Measurements from ENCODE around the gene ANKRD44. TPM values are rescaled to one million over a fixed set of nuclear protein-coding genes. Genes with fewer than 3 reads are reported as not detected.

Gene ANKRD44
- total and polyA plus RNA-seq, 12 donors = 1.1 to 20.1 (median 6.9) TPM

DNA sequence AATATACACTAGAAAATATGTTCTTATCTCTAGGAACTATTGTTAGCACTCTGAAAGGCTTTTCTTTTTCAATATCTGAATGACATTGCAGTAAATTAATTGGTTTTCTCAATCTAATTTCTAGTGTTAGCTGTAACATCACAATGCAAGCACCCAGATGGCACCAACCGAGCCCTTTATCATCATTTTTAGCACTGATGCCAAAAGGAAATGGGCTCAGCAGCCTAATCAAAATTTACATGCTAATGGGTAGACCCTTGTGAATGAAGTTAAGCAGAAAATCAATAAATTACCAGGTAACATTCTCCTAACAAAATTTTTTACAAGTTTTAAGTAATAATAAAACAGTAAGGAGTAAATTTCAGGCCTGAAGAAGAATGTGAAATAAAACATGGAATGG, 330.6 kb downstream of the ANKRD44 start:
- intact Hi-C loops (cut with DNase I) = loop anchor here in 2 of 10 donors (10.0 kb wide), 1 partner anchor 55 kb away; the partner anchor contains the start of gene PGAP1 (in 2 of the 2)
- WGBS, 2 donors = 69 to 74% methylated on average over 1 of the region's 1 CpG
- H3K9me3 ChIP-seq = peaks cover 0 to 7% (median 0%) of the 10 kb centered on the region in 11 donors
- H3K4me3 ChIP-seq = no peak overlapping the region
- TF ChIP-seq, protein P1, sequence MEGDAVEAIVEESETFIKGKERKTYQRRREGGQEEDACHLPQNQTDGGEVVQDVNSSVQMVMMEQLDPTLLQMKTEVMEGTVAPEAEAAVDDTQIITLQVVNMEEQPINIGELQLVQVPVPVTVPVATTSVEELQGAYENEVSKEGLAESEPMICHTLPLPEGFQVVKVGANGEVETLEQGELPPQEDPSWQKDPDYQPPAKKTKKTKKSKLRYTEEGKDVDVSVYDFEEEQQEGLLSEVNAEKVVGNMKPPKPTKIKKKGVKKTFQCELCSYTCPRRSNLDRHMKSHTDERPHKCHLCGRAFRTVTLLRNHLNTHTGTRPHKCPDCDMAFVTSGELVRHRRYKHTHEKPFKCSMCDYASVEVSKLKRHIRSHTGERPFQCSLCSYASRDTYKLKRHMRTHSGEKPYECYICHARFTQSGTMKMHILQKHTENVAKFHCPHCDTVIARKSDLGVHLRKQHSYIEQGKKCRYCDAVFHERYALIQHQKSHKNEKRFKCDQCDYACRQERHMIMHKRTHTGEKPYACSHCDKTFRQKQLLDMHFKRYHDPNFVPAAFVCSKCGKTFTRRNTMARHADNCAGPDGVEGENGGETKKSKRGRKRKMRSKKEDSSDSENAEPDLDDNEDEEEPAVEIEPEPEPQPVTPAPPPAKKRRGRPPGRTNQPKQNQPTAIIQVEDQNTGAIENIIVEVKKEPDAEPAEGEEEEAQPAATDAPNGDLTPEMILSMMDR (IDR thresholded peaks at IDR 0.05) = no peak
- no peak for ATAC-seq
- peaks cover 0 to 10% (median 0%) of the 10 kb centered on the region in 9 donors for H3K4me1 ChIP-seq
- H3K27ac ChIP-seq = no peak overlapping the region
- no peaks in the 10 kb centered on the region for H3K36me3 ChIP-seq
- H3K27me3 ChIP-seq = no peaks in the 10 kb centered on the region
- no peak for DNase-seq

DNA sequence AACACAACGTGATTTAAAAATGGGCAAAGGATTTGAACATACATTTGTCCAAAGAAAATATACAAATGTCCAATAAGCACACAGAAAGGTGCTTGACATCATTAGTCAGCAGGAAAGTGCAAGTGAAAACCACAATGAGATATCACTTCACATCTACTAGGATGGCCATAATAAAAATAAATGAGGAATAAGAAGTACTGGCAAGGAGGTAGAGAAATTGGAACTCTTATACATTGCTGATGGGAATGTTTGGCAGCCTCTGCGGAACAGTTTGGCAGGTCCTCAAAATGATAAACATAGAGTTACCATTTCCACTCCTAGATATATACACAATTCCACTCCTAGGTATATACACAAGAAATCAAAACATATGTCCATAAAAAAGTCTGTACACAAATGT, 333.1 kb downstream of the ANKRD44 start:
- no peaks in the 10 kb centered on the region for H3K4me1 ChIP-seq
- no peak for DNase-seq
- TF ChIP-seq, protein P1 (IDR thresholded peaks at IDR 0.05) = no peak
- H3K4me3 ChIP-seq = no peak overlapping the region
- no peaks in the 10 kb centered on the region for H3K36me3 ChIP-seq
- no peak overlapping the region for H3K27ac ChIP-seq
- H3K27me3 ChIP-seq = no peaks in the 10 kb centered on the region
- 69 to 70% methylated on average over 2 of the region's 2 CpGs for WGBS, 2 donors
- peaks cover 0 to 7% (median 0%) of the 10 kb centered on the region in 11 donors for H3K9me3 ChIP-seq
- intact Hi-C loops (cut with DNase I) = no loop called here
- ATAC-seq = no peak

DNA sequence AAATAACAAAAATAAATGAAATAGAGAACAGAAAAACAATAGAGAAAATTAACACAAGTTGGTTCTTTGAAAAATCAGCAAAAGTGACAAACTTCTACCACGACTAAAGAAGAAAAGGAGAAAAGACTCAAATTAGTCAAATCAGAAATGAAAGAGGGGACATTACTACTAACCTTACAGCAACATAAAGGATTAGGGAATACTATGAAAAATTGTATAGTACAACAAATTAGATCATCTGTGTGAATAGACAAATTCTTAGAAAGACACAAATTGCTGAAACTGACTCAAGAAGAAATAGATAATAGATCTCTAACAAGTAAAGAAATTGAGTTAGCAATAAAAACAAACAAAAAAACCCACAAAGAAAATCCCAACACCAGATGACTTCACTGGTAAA, 335.6 kb downstream of the ANKRD44 start:
- no peaks in the 10 kb centered on the region for H3K4me1 ChIP-seq
- H3K36me3 ChIP-seq = no peaks in the 10 kb centered on the region
- H3K27me3 ChIP-seq = no peaks in the 10 kb centered on the region
- DNase-seq (no peak), ATAC-seq (no peak)
- intact Hi-C loops (cut with DNase I) = no loop called here
- TF ChIP-seq, protein P1 (IDR thresholded peaks at IDR 0.05) = no peak
- WGBS, 2 donors = 92 to 95% methylated on average over 1 of the region's 1 CpG
- no peak overlapping the region for H3K27ac ChIP-seq
- no peak overlapping the region for H3K4me3 ChIP-seq
- peaks cover 0 to 7% (median 0%) of the 10 kb centered on the region in 11 donors for H3K9me3 ChIP-seq

GRCh38 chr2:196971574-196972279, 338.9 kb downstream of the ANKRD44 start:
- no peak for ATAC-seq
- TF ChIP-seq, protein P1 (IDR thresholded peaks at IDR 0.05) = no peak
- H3K9me3 ChIP-seq = peaks cover 0 to 7% (median 0%) of the 10 kb centered on the region in 11 donors
- 77 to 83% methylated on average over 3 of the region's 3 CpGs for WGBS, 2 donors
- H3K36me3 ChIP-seq = no peaks in the 10 kb centered on the region
- no peak overlapping the region for H3K4me3 ChIP-seq
- H3K27ac ChIP-seq = no peak overlapping the region
- H3K4me1 ChIP-seq = peaks cover 0 to 7% (median 1%) of the 10 kb centered on the region in 9 donors
- H3K27me3 ChIP-seq = no peaks in the 10 kb centered on the region
- DNase-seq = no peak
- intact Hi-C loops (cut with DNase I) = no loop called here
